Measurements from ENCODE around the gene DAGLA.
A peak's percentile ranks its signal among the peaks of the same experiment; 100 is the strongest.
"Not testable (repeated sequence)": the region's sequence is repeated elsewhere in the genome, so short reads cannot be mapped to it uniquely, and the experiment has no call there.

Gene DAGLA

GRCh38 chr11:61679893-61680621 is at the start of gene DAGLA:
Gene DAGLA (plus strand): TSS chr11:61680391. CDS start chr11:61720156, 39,765 bp downstream.
- DNase-seq = peak; percentile 36

- DNase-seq = peak; percentile 14
Observed at GRCh38 chr11:61632096-61632495, 48.1 kb upstream of the DAGLA start.

GRCh38 chr11:61635304-61635703 is 44.9 kb upstream of the DAGLA start:
- no peak for DNase-seq

GRCh38 chr11:61635787-61636186 is 44.4 kb upstream of the DAGLA start:
- DNase-seq = no peak

GRCh38 chr11:61636676-61637075 is 43.5 kb upstream of the DAGLA start:
- DNase-seq = no peak

- no peak for DNase-seq
Observed at GRCh38 chr11:61637277-61637676, 42.9 kb upstream of the DAGLA start.

- DNase-seq = no peak
Observed at GRCh38 chr11:61639816-61640443, 40.3 kb upstream of the DAGLA start.

GRCh38 chr11:61642162-61642561 is 38.0 kb upstream of the DAGLA start:
- no peak for DNase-seq

- peak; percentile 82 for DNase-seq
Observed at GRCh38 chr11:61645179-61645868, 34.9 kb upstream of the DAGLA start.

- DNase-seq = no peak
Observed at GRCh38 chr11:61647529-61647928, 32.7 kb upstream of the DAGLA start.

GRCh38 chr11:61650781-61651571 is 29.2 kb upstream of the DAGLA start:
- DNase-seq = peak; percentile 17

GRCh38 chr11:61652135-61652534 is 28.1 kb upstream of the DAGLA start:
- DNase-seq = no peak

GRCh38 chr11:61654397-61654829 is 25.8 kb upstream of the DAGLA start:
- no peak for DNase-seq

GRCh38 chr11:61655266-61656159 is 24.7 kb upstream of the DAGLA start:
- DNase-seq = not testable (repeated sequence)

GRCh38 chr11:61656347-61657077 is 23.7 kb upstream of the DAGLA start:
- DNase-seq = no peak

- DNase-seq = no peak
Observed at GRCh38 chr11:61657566-61658290, 22.5 kb upstream of the DAGLA start.

GRCh38 chr11:61659413-61660196 is 20.6 kb upstream of the DAGLA start:
- no peak for DNase-seq

GRCh38 chr11:61660997-61661396 is 19.2 kb upstream of the DAGLA start:
- not testable (repeated sequence) for DNase-seq

- no peak for DNase-seq
Observed at GRCh38 chr11:61666684-61667297, 13.4 kb upstream of the DAGLA start.
